CD4-positive, alpha-beta T cell treated with Interleukin-4 for 4 hours (primary cell): ENCODE measurements around the gene PTPRU.

Experiments used
- DNase-seq: peaks from one replicate; pipeline ENCODE4 v3.0.0-alpha.2; 2020

PTPRU gene

DNA sequence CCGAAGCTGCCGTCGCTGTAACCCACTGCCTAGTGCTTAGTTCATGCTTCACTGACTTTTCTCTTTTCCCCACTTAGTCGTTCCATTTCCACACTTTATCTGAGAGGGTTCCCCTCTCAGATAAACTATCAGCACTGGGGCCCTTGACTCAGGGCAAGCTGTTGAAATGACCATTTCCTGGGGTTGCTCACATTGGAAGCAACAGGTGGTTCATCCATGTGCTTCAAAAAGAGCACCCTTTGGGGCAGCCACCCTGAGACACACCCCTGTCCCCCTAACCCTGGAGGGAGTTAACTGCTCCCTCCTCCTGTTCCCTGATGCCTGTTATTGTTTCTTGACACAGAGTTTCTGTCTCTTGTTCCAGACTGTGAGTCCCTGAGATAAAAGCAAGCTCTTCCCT lies 107.2 kb downstream of the PTPRU start:
- DNase-seq: no peak

DNA sequence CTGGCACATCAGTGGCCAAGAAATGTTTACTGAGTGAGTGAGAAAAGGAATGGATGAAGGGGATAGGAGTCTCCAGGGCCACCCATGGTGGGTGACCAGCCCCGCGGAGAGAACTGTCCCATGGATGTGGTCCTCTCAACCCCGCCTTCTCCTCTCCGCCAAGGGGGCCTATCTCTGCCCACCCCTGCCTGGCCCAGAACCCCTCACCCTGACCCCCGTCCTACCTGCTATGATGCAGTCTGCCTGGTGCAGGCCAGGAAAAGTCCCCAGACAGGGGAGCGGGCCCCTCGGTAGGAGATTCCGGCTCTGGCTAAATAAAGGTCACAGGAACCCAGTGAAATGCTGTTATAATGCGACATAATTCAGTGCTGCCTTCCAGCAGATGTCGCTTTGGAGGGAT lies 107.6 kb downstream of the PTPRU start:
- no peak for DNase-seq

DNA sequence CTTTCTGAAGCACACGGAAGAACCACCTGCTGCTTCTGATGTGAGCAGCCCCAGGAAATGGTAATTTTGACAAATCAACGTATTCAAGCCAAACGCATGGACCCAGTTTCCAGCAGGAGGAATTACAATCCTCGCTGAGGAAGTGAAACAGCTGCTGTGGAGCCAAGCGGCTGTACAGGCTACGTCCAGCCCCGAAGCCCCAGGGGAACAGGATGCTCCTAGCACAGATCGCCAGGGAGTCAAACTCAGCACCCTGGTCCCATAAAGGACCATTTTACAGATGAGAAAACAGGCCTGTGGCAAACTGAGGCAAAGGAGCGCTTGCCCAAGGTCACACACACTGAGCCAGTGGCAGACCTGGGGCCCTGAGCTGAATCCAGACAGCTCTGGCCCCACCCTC lies 108.0 kb downstream of the PTPRU start:
- no peak for DNase-seq

DNA sequence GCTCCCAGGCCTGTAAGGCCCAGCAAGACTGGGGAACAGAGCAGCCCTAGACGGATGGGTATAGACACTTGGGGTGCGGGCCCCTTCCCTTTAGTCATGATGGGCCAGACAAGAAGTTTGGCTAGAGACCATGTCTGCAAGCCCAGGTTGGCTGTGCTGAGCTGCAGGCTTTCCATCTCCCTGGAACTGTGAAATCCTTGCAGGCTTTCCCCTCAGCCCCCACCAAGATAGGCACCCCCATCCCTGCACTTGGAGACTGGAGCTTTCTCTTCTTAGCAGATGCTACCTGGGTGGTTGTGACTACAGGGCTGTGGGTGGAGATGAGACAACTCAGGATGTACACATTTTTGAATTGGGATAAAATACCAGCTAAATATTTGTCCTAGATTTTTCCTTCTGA lies 110.3 kb downstream of the PTPRU start:
- DNase-seq: no peak

DNA sequence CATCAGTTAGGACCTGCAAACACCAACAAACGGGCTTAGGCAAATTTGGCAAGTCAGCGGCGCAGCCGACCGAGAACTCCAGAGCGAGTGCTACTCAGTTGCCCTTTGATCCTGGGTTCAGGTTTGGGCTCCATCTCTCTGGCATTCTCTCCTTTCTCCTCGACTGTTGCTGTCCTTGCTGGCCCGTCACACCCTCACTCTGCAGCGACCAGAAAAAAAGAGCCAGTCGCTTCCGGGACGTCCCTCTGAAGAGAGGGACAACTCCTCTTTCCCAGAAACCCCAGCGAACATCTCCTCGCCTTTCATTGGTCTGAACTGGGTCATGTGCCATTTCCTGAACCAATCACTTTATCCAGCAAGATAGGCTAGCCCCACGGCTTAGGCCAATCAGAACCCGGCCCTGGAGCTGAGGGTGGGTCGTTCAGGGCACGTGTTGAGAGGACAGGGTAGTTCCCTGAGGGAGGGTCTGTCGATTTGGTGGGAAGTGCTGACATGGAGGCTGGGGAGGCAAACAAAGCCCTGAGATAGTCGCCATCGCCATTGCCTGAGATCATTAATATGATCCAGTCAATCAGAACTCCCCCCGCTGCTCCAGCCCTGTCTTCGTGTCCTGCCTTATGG lies 113.7 kb downstream of the PTPRU start:
- no peak for DNase-seq

DNA sequence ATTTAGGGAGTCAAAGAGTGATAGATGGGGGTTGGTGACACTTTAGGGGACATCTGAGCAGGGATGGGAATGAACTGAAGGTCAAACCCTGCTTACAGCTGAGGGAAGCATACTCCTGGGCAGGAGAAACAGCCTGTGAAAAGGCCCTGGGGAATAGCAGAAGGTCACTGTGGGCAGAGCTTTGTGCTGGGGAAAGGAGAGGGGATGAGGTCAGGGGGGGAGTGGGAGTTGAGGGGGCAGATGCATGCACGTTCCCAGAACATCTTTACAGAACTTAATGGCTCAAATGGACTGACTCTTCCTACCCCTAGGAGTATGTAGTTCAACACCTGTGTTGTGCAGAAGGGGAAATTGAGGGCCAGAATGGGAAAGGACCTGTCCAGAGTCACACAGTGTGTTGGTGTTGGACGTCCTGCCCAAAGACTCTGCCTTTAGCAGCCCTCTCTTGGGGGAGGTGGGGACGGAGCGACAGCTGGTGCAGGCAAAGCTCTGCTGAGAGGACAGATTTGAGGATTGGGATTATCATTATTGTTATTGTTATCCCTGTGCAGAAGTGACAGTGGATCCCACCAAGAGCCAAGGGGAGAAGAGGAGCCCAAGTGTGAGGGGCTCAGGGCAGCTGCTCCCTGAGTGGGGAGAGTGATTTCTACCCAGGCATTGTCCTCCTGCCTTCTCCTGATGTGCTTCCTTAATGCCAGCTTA lies 116.5 kb downstream of the PTPRU start:
- DNase-seq: no peak

DNA sequence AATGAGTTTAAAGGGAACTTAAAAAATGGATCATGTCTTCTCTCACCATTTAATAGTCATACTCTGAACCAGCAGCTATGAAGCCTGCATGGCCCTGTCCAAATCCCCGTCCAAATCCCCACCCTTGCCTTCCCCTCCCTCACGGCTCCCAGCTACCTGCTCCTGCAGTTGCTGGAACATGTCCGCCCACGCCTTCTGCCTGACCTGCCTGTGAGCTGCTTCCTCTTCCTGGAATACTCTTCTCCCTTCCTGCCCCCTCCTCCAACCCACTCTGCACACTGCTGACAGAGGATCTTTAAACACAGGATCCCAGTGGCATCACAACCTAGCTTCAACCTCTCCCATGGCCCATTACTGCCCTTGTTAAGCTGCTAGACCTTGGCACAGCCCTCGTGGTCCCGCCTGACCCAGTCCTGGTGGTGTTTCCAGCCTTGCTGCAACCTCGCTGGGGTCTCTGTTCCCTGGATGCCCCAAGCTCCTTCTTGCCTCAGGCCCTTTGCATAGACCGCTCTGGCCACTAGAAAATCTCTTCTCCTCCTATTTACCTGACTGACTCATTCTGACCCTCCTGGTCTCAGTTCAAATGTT lies 118.3 kb downstream of the PTPRU start:
- no peak for DNase-seq

DNA sequence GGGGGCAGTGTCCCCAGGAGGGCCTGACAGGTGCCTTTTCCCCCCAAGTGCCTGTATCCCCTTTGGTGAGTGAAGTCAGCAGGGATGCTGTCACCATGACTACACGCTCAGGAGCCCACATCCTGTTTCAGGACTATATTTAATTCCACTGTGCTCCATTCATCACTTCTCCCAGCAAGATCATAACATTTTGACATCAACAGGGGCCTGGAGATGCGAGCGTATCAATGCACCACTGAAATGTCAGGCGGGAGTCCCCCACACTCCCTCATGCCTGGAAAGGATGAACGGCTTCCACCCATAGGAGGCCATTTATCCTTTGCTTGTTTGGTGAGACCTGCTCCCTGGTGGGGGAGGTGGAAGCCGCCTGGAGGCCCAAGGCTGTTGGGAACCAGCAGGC lies 119.1 kb downstream of the PTPRU start:
- DNase-seq: no peak

DNA sequence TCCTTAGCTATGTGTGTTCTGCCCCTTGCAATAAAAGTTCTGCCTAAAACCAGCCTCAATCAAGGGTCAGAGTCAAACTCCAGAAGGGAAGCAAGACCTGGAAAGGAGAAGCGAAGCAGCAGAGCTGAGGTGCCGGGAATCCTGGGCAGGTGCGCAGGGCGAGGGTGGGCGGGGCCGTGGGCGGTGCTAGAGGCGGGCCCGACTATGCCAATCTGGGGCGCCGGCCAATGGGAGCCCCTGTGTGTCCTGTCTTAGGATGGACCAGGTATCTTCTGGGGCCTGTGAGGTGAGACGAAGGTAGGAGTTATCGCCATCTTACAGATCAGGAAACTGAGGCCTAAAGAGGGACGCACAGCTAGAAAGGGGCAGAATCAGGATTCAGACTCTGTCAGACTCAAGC lies 120.3 kb downstream of the PTPRU start:
- no peak for DNase-seq

DNA sequence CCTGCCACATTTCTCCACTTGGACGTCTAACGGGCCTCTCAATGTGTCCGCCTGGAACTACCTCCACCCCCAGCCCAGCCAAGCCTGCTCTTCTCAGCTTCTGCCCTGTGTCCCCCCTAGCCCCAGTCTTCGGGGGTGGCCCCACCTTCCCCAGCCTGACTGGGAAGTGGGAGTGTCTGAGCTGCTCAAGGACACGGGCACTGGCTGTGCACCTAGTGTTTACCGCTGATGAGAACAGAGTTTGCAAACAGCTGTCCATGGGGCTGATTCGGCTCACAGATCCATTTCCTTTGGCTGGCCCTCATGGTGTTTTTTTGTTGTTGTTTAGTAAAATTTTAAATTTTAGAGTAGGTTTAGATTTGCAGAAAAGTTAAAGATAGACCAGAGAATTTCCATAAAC lies 121.1 kb downstream of the PTPRU start:
- no peak for DNase-seq

DNA sequence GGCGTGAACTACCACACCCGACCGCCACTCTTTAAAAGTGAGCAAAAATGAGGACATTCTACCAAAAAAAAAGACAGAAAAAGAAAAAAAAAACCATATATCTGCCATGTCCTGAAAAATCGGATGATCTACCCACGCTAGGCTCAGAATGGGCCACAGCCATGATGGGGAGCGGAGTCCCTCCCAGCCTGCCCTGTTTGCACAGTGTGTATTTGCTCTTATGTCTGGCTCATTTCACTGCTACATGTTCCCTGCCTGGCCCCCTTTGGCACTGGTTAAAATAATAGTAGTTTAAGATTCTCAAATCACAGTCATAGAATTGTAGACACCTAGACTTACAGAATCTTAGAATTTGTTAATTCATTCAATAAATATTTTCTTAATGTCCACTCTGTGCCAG lies 121.9 kb downstream of the PTPRU start:
- DNase-seq: no peak

DNA sequence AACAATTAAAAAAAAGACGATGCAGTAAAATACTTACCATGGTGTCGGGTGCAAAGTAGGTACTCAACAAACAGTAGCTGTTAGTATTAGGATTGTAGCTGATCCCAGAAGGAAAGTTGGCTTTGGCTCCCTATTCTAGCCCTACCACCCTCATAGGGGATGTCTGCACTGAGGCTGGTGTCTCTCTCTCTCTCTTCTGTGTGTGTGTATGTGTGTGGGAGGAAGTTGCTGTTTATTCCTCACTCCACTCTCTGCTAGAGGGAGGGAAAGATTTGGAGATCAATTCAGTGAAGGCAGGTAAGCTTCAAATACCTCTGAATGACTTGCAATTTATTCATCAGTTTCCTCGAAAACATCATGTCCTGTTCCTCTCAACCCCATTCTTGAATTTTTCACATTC lies 124.4 kb downstream of the PTPRU start:
- DNase-seq: no peak

DNA sequence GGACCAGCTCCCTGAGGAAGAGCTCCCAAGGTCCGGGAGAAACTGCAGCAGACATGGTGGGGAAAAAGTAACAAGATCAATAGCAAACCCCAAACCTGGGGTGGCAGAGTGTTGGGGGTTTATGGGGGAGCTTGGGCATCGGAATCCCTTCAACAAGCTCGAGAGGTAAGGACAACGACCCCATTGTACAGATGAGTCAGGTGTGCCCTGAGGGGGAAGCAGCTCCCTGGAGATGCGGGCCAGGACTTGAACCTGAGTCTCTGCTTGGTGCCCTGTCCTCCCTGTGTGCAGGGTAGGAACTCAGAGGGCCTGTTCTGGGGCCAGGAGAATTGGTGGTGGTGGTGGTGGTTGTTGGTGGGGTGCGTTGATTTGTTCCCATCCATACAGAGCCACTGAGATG lies 125.4 kb downstream of the PTPRU start:
- no peak for DNase-seq

DNA sequence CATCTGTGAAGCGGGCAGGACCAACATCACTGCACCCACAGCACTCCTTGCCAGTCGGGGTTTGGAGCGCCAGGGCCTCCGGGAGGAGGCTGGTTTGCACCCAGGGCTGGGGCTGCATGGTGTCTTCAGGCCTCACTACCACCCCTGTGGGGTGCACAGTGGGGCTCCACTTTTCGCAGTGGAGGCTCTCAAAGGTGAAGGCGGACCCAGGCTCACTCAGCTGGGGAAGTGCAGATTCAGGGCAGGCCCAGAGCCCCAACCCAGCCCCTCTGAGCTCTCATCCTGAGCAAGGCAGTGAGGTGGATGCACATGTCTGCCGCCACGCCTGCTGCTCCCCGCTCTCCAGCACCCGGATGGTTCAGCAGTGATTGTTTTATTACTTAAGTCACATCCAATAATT lies 125.8 kb downstream of the PTPRU start:
- no peak for DNase-seq

DNA sequence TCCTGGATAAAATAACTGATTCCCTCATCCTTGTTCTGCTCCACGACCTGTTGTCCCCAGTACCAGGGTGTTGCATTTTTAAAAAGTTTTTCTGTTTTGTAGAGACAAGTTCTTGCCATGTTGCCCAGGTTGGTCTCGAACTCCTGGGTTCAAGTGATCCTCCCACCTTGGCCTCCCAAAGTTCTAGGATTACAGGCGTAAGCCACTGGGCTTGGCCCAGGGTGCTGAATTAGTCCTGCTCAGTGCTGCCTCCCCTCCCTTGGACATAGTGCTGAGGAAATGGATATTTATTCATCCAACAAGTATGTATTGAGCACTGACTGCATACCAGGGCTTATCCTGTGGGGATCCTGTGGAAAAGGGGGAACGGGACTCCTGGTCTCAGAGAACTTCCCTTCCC lies 126.4 kb downstream of the PTPRU start:
- DNase-seq: no peak

DNA sequence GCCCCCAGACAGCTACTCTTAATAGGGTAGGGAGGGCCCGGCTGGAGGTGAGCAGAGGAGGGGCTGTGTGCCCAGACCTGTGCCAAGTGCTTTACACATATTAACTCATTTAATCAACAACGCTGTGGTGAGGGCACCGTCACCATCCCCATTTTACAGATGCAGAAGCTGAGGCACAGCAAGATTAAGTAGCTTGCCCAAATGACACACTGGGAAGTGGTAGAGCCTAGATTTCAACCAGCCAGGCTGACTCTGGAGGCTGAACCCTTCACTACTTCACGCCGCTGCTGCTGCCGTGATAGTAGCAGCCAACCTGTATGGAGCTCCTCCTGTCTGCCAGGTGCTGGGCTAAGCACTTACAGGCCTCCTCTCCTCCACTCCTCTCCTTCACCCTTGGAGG lies 127.2 kb downstream of the PTPRU start:
- no peak for DNase-seq

DNA sequence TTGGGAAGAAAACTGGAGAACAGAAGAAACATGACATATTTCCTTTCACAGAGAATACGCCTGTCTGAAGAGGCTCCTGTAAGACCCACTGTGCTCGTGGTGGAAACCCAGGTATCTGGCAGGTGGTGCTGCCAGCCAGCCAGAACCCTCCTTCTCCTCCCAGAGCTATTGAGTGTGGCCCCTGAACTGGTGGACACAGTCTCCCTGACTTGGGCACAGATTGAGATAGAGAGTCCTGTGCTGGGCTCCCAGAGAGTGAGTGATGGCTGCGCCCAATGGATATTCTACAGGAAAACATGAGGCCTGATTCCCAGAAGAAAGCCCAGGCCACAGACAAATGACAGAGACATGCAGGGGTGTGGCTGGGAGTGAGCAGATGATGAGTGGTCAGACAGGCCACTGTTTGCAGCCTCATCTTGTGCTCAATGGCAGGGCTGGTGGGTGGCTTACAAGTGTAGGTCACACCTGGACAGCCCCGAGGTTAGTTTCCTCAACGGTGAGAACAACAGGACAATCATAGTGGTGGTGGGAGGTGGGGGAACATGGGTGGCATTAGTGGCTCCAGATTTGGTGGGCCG lies 127.9 kb downstream of the PTPRU start:
- no peak for DNase-seq

DNA sequence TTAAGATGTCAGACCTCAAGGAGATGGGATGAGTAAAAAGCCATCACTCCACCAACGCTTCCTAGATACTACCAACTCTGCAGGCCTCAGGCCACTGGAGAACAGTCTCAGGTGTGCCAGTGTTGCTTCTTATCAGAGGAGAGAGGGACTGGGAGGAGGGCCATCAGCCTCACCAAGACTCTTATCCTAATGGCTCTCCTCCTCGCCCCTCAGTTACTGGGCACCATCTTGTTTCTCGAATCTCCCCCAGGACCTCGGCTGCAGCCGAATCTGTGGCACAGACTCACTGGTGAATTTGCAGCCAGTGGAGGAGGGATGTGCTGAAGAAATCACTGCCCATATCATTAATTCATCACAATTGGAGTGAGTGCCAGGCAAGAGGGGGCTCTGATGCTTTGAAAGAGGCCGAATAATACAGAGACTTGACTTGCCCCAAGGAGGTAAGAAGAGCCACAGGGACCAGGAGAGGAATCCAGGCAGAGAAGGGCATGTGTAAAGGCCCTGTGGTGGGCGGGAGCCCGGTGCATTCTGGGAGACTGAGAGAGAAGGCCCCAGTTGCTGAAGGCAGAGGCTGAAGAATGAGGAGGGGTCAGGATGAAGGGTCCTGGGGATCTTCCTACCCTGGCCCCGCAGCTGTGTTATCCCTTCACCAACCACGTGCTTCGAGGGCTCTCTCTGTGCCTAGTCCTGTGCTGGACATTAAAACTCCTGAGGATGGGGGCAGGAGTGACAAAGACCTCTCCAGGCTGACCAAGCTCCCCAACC lies 129.8 kb downstream of the PTPRU start:
- no peak for DNase-seq

DNA sequence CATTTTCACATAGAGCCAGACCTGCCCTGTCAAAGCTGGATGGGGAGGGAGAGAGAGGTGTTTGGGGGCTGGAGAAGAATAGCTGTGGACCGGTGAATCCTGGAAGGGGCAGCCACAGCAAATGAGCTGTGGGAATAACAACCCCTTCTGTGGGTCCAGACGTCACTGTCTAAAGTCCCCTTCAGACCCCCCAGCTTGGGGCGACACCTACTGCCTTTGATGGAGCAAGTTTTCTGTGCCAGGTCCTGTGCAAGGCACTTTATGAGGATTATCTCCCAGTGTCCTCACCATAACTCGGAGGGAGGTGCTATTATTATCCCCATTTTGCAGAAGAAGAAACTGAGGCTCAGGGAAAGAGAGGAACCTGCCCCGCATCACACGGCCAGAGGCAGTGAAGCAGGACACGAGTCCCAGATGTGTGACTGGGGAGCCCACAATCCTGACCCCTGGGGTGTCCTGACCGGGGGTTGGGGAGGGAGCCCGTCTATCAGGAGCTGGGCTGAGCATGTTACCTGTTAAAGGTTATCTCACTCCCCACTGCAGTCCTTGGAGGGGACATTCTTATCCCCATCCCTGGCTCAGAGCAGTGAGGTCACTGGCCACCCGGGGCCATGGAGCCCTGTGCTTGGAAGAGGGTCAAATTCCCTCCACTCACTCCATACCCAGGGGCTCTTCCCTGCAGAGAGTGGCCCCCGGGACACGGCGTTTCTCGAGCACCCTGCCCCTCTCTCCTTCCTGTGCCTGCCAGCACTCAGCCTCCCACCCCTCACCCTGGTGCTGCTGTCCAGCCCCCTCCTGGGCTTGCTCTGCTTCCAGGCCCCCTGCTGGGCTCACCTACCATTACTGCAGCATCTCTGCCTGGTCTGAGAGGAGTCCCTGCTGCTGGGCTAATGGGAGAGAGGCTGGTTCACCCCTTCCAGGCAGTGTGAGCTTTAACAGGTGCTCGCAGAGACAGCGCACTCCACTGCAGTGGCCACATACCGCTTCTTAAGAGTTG lies 132.9 kb downstream of the PTPRU start:
- no peak for DNase-seq

DNA sequence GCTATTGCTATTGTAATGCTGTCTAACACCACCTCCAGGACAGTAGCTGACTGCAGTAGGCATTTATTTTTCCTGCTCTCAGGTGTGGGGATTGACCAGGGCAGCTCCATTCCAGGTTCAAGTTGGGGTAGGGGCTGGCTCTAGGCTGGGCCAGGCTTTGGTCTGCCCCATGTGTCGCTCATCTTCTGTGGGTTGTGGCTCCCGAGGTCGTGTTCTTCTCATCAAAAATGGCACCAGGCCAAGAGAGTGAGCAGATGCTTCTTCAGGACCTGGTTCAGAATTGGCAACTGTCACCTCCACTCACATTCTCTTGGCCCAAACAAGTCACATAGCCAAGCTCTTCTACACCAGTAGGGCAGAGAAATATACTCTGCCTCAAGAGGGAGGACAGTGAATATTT lies 133.7 kb downstream of the PTPRU start:
- no peak for DNase-seq

DNA sequence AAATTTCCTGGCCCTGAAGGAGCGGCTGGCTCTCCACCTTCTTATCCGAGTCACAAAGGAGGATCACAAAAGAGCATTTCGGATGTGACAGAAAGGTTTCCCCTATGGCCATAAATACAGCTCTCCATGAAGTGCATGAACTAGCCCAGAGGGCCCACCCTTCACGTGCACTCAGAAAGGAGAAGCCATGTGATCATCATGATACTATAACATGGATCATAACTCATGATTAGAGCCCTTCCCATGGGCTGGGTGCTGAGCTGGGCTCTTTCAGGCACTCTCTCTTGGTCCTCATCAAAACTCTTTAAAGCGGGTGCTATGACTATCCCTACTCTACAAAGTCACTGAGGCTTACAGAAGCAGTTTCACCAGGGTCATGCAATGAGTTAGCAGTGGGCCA lies 135.0 kb downstream of the PTPRU start:
- DNase-seq: no peak

DNA sequence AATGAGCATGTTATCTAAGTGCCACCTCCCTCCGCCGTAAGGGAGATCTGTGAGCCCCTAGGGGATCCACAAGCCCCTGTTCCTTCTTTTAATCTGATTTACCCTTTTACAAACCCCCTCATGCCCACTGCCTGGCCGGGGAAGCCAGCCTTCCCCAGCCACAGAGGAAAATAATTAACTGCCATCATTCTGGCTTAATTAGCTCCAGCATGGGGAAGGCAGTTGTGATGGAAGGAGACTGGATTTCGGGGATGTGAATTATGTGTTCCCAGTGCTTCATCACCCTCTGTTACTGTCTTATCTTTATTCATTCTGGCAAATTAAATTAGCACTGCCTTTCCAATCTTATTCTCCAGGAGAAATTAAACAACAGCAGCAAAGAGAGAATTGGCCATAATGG lies 135.8 kb downstream of the PTPRU start:
- no peak for DNase-seq
